Lower lobe of right lung (tissue), 2 donors: ENCODE data around the gene INSIG1. TPM values are rescaled to one million over a fixed set of nuclear protein-coding genes. Genes with fewer than 3 reads are reported as not detected.

ENCODE experiments used
- ATAC-seq, 2 donors: fragments of 200-7000 bp; cut with Tn5 transposase; one replicate each; pipeline ENCODE4 v1.9.1; 2020 to 2022; ENCODE audit warnings: mild to moderate bottlenecking in 2 of 2, moderate library complexity in 2 of 2
- DNase-seq: peaks from one replicate; pipeline ENCODE4 v3.0.0-alpha.2; 2020
- H3K27ac ChIP-seq: fragments of 200-600 bp; one replicate; pipeline ENCODE4 v1.8.0; 2022
- H3K27me3 ChIP-seq: fragments of 200-600 bp; one replicate; pipeline ENCODE4 v1.8.0; 2022; ENCODE audit warnings: low read depth
- H3K36me3 ChIP-seq: fragments of 200-600 bp; one replicate; pipeline ENCODE4 v1.8.0; 2022; ENCODE audit warnings: mild to moderate bottlenecking
- H3K4me1 ChIP-seq: fragments of 200-600 bp; one replicate; pipeline ENCODE4 v1.8.0; 2022
- H3K4me3 ChIP-seq: fragments of 200-600 bp; one replicate; pipeline ENCODE4 v1.8.0; 2022; ENCODE audit warnings: mild to moderate bottlenecking
- H3K9me3 ChIP-seq: fragments of 200-600 bp; one replicate; pipeline ENCODE4 v1.8.0; 2022
- intact Hi-C: fragments of 100-400 bp; cut with DNase I; formaldehyde crosslinking; loops from one replicate; pipeline ENCODE4 v1.11.0; 2022
- total RNA-seq: library from RNA; stranded (reverse); fragmentation: NEBNext Ultra II Directional; extraction: Animal tissue kit (Norgen Biotek cat#: 25700); gene quantifications from one replicate; pipeline ENCODE4 v1.2.1, GENCODE V29; 2021
- TF ChIP-seq, protein P1 (sequence below): fragments of 200-600 bp; IDR thresholded peaks from one replicate; pipeline ENCODE4 v1.8.0; 2022; ENCODE audit warnings: antibody characterized with exemption, mild to moderate bottlenecking
- donor health status: DM: no; HTN: yes; CAD: no; lungs with severe emphysema.

The INSIG1 gene
- total RNA-seq, 1 donor from 2014 or later = 70.9 TPM

DNA sequence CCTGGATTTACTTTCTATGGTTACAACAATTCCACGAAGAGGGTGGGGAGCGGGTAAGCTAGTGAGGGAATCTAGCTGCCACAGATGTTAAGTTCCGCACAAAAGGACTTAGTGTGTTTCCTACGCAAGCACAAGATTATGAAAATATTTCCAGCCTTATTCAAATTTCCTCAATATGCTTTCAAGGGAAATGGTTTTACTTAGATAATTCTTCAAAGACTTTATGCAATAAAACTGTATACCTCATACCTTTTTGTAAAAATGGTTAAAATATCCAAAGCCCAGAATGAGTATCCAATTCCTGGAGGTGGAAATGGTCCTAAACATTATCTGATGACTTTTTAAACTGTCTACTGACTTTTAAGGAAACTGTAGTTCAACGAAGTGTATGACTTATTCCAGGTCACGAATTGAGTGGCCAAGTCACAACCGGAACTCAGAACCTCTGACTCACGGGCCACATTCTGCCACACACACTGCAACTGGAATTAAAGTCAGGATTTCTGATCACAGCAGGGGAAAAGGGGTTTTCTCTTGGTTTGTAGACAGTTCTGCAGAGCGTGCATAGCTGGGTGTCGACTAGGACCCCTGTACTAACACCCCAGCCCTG lies 20.2 kb upstream of the INSIG1 start:
- no peak overlapping the region for H3K4me3 ChIP-seq
- H3K27me3 ChIP-seq = peaks cover 22% of the 10 kb centered on the region
- H3K4me1 ChIP-seq = no peaks in the 10 kb centered on the region
- no peaks in the 10 kb centered on the region for H3K9me3 ChIP-seq
- DNase-seq = no peak
- no peak for ATAC-seq
- intact Hi-C loops = no loop called here
- TF ChIP-seq, protein P1, sequence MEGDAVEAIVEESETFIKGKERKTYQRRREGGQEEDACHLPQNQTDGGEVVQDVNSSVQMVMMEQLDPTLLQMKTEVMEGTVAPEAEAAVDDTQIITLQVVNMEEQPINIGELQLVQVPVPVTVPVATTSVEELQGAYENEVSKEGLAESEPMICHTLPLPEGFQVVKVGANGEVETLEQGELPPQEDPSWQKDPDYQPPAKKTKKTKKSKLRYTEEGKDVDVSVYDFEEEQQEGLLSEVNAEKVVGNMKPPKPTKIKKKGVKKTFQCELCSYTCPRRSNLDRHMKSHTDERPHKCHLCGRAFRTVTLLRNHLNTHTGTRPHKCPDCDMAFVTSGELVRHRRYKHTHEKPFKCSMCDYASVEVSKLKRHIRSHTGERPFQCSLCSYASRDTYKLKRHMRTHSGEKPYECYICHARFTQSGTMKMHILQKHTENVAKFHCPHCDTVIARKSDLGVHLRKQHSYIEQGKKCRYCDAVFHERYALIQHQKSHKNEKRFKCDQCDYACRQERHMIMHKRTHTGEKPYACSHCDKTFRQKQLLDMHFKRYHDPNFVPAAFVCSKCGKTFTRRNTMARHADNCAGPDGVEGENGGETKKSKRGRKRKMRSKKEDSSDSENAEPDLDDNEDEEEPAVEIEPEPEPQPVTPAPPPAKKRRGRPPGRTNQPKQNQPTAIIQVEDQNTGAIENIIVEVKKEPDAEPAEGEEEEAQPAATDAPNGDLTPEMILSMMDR = no peak
- no peaks in the 10 kb centered on the region for H3K36me3 ChIP-seq
- no peak overlapping the region for H3K27ac ChIP-seq

DNA sequence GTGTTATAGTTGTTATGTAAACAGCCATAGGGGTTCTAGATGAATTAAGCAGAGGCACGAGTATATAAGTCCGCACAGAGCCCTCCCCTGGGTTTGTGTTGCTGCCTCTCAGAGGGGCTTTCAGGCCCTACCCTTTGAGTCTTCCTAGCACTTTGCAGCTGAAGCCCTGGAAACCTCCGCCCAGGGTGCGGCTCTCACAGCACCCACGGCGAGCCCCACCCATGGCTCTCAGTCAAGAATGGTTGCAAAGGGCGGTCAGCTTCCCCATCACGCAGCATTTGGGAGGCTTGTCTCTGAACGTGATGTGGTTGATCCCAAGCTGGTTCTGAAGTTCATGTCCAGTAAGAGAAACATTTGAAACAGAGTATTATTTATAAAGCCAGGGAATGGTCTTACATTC lies 18.8 kb upstream of the INSIG1 start:
- ATAC-seq (no peak), DNase-seq (no peak)
- intact Hi-C loops = no loop called here
- peaks cover 22% of the 10 kb centered on the region for H3K27me3 ChIP-seq
- H3K27ac ChIP-seq = no peak overlapping the region
- no peak overlapping the region for H3K4me3 ChIP-seq
- H3K36me3 ChIP-seq = no peaks in the 10 kb centered on the region
- H3K4me1 ChIP-seq = no peaks in the 10 kb centered on the region
- H3K9me3 ChIP-seq = no peaks in the 10 kb centered on the region
- TF ChIP-seq, protein P1 = no peak

DNA sequence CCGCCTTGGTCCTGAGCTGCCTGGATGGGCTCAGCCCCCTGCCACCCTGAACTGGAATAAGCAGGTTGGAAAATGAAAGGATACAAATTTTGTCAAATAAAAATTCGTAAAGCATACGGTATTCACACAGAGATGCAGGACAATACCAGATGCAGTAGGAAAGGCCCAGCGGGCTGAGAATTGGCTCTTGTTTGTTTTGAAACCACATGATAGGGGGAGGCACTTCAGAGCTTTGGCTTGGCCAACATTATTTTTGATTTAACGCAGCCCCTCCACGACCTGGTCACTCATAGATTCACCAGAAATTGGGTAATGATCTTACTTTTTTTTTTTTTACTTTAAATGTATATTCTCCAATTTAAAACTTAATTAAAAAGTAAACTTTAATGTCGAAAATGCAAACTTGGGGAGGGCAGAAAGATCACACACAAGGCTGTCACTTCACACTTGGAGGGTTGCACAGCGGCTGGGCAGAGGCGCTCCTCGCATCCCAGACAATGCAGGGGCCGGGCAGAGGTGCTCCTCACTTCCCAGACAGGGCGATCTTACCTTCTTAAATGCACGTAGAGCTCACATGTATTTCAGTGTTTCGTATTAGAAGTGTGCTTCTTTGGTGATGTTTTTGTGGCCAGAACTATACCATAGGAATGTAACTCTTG lies 17.8 kb upstream of the INSIG1 start:
- H3K36me3 ChIP-seq = no peaks in the 10 kb centered on the region
- TF ChIP-seq, protein P1 = no peak
- no peak overlapping the region for H3K4me3 ChIP-seq
- no peak overlapping the region for H3K27ac ChIP-seq
- DNase-seq (no peak), ATAC-seq (no peak)
- no peaks in the 10 kb centered on the region for H3K4me1 ChIP-seq
- H3K27me3 ChIP-seq = peaks cover 22% of the 10 kb centered on the region
- intact Hi-C loops = no loop called here
- H3K9me3 ChIP-seq = no peaks in the 10 kb centered on the region

DNA sequence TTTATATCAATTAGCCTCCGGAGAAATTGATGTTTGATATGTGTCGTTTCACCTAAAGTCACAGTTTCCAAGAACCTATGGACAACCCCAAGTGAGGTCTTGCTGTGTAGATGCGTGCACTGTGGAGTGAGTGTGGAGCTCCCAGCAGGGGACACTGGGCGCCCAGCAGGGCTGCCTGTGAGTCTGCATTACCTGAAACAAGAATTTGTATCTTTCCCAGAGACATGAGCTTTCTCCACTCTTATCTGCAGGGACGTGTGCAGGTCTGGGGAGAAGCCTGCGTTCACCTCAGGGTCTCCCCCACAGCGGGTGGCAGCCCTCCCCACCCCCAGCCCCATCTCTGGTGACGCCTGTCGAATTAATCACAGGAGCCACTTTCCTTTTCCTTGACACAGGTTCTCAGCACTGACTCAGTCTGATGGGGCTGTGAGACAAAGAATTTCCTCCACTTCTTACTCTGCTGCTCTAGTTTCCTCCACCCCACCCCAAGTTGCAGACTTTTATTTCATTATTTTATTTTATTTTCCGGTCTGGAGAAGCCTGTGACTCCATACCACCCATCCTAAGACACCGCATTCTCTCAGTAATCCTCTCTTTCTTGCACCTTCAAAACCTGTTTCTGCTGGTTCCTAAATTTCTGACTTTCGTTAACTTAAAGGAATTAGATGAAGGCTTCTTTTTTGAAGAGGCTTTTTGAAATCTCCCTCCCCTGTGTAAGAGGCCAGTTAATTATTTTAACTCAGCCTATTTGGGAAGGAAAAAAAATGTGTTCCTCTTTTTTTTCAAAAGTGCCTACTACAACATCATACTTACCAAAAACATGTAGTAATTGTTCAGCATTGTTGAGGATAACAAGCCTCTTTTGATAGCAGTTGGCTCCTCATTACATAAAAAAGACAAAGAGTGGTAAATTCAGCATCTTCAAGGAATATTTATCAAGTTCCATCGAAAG lies 17.0 kb upstream of the INSIG1 start:
- no peak overlapping the region for H3K27ac ChIP-seq
- ATAC-seq (no peak), DNase-seq (no peak)
- intact Hi-C loops = no loop called here
- no peak overlapping the region for H3K4me3 ChIP-seq
- no peaks in the 10 kb centered on the region for H3K36me3 ChIP-seq
- no peaks in the 10 kb centered on the region for H3K9me3 ChIP-seq
- H3K4me1 ChIP-seq = no peaks in the 10 kb centered on the region
- peaks cover 22% of the 10 kb centered on the region for H3K27me3 ChIP-seq
- TF ChIP-seq, protein P1 = no peak

DNA sequence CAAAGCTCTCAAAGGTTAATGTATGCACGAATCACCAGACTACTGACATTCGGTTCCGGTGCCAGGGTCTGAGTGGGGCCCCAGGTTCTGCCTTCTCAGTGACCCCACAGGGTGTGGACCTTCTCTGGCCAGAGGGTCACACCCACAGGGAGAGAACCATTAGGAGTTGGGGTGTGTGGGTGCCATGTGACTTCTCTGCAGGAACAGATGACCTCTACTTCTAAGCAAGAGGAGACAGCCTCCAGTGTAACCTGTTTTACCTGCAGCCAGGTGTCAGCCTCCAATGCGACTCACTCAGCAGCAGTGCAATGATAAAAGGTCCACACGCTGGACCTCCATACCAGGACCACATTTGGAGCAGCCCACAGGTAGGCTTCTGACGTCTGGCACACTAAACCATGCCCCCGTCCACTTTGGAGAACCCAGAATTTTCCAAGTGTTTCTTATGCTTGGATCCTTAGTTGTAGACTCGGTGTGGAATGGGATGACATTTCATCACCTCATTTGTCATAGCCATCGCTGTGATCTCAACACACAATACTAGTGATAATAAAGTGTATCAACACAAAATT lies 16.2 kb upstream of the INSIG1 start:
- H3K9me3 ChIP-seq = no peaks in the 10 kb centered on the region
- peaks cover 20% of the 10 kb centered on the region for H3K27me3 ChIP-seq
- no peak overlapping the region for H3K27ac ChIP-seq
- H3K4me1 ChIP-seq = no peaks in the 10 kb centered on the region
- no peak overlapping the region for H3K4me3 ChIP-seq
- intact Hi-C loops = no loop called here
- ATAC-seq (peak in 1 of 2 donors; percentile 40), DNase-seq (no peak)
- TF ChIP-seq, protein P1 = no peak
- H3K36me3 ChIP-seq = no peaks in the 10 kb centered on the region
